Upper lobe of left lung (tissue), 4 donors: ENCODE data around the gene ZBTB22.

ENCODE experiments used
- CTCF ChIP-seq, 6 experiments: fragments of 450-650 bp in 4 of 6; fragments of 200-600 bp in 2 of 6; sonication (generic) in 2 of 6; IDR thresholded peaks; one replicate each; pipeline ENCODE4 v1.5.1; 2016 to 2019; ENCODE audit warnings: antibody characterized with exemption in 6 of 6
- EP300 ChIP-seq, 4 donors: sonication (generic); formaldehyde crosslinking; IDR thresholded peaks; one replicate each; pipeline ENCODE4 v1.5.1; 2017; ENCODE audit warnings: antibody characterized with exemption in 4 of 4, control low read depth in 2 of 4
- POLR2A ChIP-seq, 4 donors: fragments of 450-650 bp; IDR thresholded peaks; one replicate each; pipeline ENCODE4 v1.5.1; 2016 to 2017; ENCODE audit warnings: antibody characterized with exemption in 4 of 4, mild to moderate bottlenecking in 2 of 4
- POLR2AphosphoS5 ChIP-seq, 2 donors: sonication (generic); formaldehyde crosslinking; IDR thresholded peaks; one replicate each; pipeline ENCODE4 v1.5.1; 2017; ENCODE audit warnings: antibody characterized with exemption in 2 of 2

GRCh38 chr6:33316603-33317418, 733 bp downstream of the ZBTB22 start:
- no peak for TF ChIP-seq POLR2AphosphoS5 (IDR thresholded peaks at IDR 0.05)
- no peak for TF ChIP-seq CTCF (IDR thresholded peaks at IDR 0.05)
- TF ChIP-seq POLR2A (IDR thresholded peaks at IDR 0.05): no peak
- TF ChIP-seq EP300 (IDR thresholded peaks at IDR 0.05): no peak
